NB4 (cell line): ENCODE results near the gene LILRA1.

Experiments used
- DNase-seq: peaks from one replicate; pipeline ENCODE4 v3.0.0; 2010; ENCODE audit warnings: low read depth
- H3K4me3 ChIP-seq: one replicate; pipeline ENCODE4 v1.5.1; 2011; ENCODE audit warnings: mild to moderate bottlenecking, low read depth, low read length, moderate library complexity
- MYC ChIP-seq: IDR thresholded peaks from 2 replicates; pipeline ENCODE4 v1.6.1; 2011; ENCODE audit warnings: low read depth, low read length
- POLR2A ChIP-seq: IDR thresholded peaks from 2 replicates; pipeline ENCODE4 v1.6.1; 2011; ENCODE audit warnings: mild to moderate bottlenecking; ENCODE audit not compliant: insufficient read length; ENCODE audit errors: extremely low read depth
- TF ChIP-seq, protein P1 (sequence below): IDR thresholded peaks from 2 replicates; pipeline ENCODE4 v1.6.1; 2011; ENCODE audit warnings: low read depth, low read length
- TF ChIP-seq, protein P2 (sequence below): IDR thresholded peaks from one replicate; pipeline ENCODE4 v1.5.1; 2012; ENCODE audit warnings: low read depth, low read length

The LILRA1 gene

DNA sequence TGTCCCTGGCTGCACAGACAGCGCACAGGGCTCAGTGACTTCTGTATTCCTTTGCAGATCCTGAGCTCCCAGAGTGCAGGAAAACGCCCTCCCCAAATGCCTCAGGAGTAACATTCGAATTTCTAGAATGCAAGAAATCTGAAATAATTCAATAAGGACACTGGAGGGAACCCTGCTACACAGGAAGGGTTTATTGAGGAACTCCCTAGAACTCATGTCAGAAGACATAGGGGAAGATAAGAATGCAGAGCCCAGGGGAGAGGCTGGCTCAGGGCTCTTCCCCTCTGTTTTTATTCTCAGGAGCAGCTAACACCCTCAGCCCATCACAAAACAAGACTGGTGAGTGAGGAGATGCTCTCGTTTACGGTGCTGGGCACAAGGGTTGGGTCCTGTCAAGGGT, 6.8 kb downstream of the LILRA1 start:
- DNase-seq, result no peak
- no peak overlapping the region for H3K4me3 ChIP-seq

DNA sequence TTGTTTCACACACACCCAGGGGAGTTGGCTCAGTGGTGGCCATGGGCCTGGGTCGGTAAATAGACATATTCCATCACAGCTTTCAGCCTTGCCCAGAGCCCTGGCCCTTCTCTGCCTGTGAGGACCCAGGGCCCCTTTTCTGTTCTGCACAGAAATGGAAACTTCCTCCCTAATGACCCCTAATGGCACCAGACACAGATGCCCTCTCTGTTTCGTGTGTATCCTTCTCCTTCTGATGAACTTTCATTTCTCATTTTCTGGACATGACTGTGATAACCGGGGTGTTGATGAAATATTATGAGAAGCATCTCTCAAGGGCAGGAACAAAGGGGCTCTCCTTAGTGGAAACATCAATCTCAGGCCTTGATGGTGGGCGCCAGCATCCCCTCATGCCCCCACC, 12.8 kb downstream of the LILRA1 start:
- TF ChIP-seq MYC, result no peak
- TF ChIP-seq, protein P1, sequence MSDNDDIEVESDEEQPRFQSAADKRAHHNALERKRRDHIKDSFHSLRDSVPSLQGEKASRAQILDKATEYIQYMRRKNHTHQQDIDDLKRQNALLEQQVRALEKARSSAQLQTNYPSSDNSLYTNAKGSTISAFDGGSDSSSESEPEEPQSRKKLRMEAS, result no peak
- no peak for TF ChIP-seq POLR2A
- TF ChIP-seq, protein P2, sequence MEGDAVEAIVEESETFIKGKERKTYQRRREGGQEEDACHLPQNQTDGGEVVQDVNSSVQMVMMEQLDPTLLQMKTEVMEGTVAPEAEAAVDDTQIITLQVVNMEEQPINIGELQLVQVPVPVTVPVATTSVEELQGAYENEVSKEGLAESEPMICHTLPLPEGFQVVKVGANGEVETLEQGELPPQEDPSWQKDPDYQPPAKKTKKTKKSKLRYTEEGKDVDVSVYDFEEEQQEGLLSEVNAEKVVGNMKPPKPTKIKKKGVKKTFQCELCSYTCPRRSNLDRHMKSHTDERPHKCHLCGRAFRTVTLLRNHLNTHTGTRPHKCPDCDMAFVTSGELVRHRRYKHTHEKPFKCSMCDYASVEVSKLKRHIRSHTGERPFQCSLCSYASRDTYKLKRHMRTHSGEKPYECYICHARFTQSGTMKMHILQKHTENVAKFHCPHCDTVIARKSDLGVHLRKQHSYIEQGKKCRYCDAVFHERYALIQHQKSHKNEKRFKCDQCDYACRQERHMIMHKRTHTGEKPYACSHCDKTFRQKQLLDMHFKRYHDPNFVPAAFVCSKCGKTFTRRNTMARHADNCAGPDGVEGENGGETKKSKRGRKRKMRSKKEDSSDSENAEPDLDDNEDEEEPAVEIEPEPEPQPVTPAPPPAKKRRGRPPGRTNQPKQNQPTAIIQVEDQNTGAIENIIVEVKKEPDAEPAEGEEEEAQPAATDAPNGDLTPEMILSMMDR, result no peak
- DNase-seq, result no peak
- H3K4me3 ChIP-seq, result no peak overlapping the region

More for the DNA sequence above, 6.8 kb downstream of the LILRA1 start:
- no peak for TF ChIP-seq MYC
- no peak for TF ChIP-seq POLR2A
- TF ChIP-seq, protein P1, result no peak

DNA sequence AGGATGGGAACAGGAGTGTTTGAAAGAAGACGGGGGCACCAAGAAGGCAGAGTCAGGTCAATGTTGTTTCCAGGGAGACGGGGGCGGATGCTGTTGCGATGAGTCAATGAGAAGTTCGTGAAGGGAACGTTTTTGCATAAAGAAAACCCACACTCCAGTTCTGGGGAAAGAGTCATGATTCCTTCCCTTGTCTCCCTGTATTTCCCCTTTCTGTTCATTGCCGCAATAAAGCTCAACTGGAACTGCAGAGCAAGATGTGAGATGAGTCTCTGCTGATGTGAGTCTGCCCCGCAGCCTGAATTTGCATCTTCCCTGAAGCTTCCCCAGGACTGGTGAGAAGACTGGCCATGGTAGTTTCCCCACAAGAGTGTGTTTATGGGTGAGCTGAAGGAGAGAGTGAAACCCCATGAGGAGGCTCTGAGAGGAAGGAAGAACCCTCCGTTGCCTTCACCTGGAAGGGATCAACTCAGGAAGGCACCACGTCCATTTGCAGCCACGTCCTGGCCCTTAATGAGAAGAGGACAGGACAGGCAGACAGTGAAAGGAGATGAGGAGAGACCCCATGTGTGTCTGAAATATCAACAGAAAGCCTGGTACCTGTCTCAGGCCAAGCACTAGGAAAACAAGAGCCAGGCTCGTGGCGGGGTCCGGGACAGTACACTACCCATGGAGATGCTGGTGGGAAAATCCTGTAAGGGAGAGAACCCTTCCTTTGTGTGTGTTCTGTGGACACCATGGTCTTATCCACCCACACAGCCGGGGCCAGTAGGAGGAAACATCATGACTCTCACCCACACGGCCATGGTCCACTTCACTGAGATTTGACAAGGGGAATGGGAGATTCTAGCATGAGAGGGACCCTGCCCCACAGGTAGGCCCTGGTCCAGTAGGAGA, 13.7 kb downstream of the LILRA1 start:
- H3K4me3 ChIP-seq, result no peak overlapping the region

DNA sequence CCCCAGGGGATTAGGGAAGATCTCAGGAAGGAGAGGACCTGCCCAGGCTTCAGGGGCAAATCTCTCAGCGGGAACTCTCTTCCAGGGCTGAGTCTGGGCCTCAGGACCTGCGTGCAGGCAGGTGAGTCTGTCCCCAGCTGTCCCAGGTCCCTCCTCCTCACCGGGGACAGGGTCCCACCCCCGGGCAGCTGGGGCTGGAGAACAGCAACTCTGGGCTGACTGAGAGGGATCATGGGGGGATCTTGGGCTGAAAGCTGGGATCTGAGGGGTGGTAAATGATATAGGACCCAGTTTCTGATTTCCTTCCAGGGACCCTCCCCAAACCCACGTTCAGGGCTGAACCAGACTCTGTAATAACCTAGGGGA, 14.3 kb downstream of the LILRA1 start:
- no peak overlapping the region for H3K4me3 ChIP-seq
- no peak for TF ChIP-seq MYC
- no peak for DNase-seq

More for the DNA sequence above, 13.7 kb downstream of the LILRA1 start:
- no peak for DNase-seq
- TF ChIP-seq, protein P1, result no peak
- no peak for TF ChIP-seq MYC
- no peak for TF ChIP-seq POLR2A
- TF ChIP-seq, protein P2, result no peak

DNA sequence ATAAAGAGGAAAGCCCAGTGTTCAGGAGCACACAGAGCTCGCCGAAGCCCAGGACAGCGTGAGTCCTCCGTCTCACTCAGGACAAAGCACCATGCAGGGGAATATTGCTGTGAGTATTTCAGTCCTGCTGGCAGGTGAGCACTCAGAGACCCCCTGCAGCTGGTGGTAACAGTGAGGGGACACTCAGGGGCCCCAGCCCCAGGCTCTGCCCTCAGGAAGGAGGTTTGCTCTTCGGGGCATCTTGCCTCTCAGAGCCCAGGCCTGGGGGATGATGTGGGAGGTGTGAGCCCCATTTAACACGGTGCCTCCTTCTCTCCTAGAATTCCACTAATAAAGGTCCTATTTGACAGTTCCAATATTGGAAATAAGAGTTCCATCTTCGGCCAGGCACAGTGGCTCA, 14.8 kb downstream of the LILRA1 start:
- TF ChIP-seq, protein P1, result no peak
- no peak for TF ChIP-seq MYC
- TF ChIP-seq POLR2A, result no peak
- TF ChIP-seq, protein P2, result no peak
- DNase-seq, result no peak
- H3K4me3 ChIP-seq, result no peak overlapping the region

DNA sequence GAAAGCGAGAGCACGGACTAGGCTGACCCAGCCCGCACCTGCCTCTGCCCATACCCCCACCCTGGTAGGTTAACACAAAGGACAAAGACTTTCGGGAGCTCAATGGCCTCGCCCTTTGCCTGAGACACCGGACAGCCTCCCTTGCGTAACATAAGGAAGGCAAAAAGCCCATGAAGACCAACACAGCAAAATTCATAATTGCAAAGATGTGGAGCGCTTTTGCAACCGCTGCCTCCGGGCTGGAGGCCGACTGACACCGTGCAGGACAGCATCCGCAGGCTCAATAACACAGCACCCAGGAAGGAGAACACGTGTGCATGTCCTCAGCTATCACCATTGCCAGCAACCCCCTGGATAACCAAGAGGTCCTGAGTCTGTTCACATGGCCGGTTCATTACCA, 15.4 kb downstream of the LILRA1 start:
- TF ChIP-seq MYC, result no peak
- TF ChIP-seq, protein P1, result no peak
- no peak for TF ChIP-seq POLR2A
- TF ChIP-seq, protein P2, result no peak
- H3K4me3 ChIP-seq, result no peak overlapping the region
- no peak for DNase-seq
